ENCODE measurements around the gene HERC6.

DNA sequence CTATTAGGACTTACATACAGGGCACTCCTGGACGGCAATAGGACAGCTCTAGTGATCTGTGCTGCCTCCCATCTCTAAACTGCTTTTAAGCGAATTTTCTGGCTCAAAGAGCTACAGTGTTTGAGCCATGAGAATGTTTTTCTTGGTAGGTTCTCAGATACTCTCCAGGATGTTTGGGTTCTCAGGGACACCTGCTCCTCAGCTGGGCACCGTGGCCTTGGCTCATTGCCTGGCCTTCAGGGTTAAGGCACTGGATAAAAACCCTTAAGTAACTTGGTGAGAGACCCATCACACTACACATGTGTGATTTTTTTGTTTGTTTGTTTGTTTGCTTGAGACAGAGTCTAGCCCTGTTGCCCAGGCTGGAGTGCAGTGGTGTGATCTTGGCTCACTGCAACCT lies 39.8 kb downstream of the HERC6 start:
- TF ChIP-seq, protein P1, sequence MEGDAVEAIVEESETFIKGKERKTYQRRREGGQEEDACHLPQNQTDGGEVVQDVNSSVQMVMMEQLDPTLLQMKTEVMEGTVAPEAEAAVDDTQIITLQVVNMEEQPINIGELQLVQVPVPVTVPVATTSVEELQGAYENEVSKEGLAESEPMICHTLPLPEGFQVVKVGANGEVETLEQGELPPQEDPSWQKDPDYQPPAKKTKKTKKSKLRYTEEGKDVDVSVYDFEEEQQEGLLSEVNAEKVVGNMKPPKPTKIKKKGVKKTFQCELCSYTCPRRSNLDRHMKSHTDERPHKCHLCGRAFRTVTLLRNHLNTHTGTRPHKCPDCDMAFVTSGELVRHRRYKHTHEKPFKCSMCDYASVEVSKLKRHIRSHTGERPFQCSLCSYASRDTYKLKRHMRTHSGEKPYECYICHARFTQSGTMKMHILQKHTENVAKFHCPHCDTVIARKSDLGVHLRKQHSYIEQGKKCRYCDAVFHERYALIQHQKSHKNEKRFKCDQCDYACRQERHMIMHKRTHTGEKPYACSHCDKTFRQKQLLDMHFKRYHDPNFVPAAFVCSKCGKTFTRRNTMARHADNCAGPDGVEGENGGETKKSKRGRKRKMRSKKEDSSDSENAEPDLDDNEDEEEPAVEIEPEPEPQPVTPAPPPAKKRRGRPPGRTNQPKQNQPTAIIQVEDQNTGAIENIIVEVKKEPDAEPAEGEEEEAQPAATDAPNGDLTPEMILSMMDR (IDR thresholded peaks at IDR 0.05; ENCODE audit: low read depth, low read length) = no peak
- TF ChIP-seq POLR2A (IDR thresholded peaks at IDR 0.05; ENCODE audit: extremely low read depth, insufficient read length) (no peak), MYC (IDR thresholded peaks at IDR 0.05; ENCODE audit: low read depth, low read length) (no peak)
- TF ChIP-seq, protein P2, sequence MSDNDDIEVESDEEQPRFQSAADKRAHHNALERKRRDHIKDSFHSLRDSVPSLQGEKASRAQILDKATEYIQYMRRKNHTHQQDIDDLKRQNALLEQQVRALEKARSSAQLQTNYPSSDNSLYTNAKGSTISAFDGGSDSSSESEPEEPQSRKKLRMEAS (IDR thresholded peaks at IDR 0.05; ENCODE audit: low read depth, low read length) = no peak
